ENCODE data around the gene LRRC23. TPM values are rescaled to one million over a fixed set of nuclear protein-coding genes. Genes with fewer than 3 reads are reported as not detected.

LRRC23 gene
- total RNA-seq, 1 donor from 2014 or later: 5.2 TPM

- H3K36me3 Mint-ChIP-seq: peaks cover 15% of the 10 kb centered on the region
- no peak overlapping the region for H3K9ac ChIP-seq
- H3K27me3 ChIP-seq: no peaks in the 10 kb centered on the region
- H3K4me1 Mint-ChIP-seq: peaks cover 46% of the 10 kb centered on the region
- H3K4me3 Mint-ChIP-seq: peak overlapping the region; percentile 73
- peaks cover 5% of the 10 kb centered on the region for H3K27me3 Mint-ChIP-seq (ENCODE audit: insufficient read depth, low read depth)
- H3K4me2 ChIP-seq: no peak overlapping the region
- no peak overlapping the region for H3K4me3 ChIP-seq
- no peaks in the 10 kb centered on the region for H3K36me3 ChIP-seq
- H4K20me1 ChIP-seq (ENCODE audit: low read depth): peaks cover 16% of the 10 kb centered on the region
- TF ChIP-seq EZH2phosphoT487 (IDR thresholded peaks at IDR 0.05) (no peak), CTCF (IDR thresholded peaks at IDR 0.05) (no peak), EZH2 (IDR thresholded peaks at IDR 0.05) (no peak)
- no peak for DNase-seq (ENCODE audit: low spot score)
- H3K27ac Mint-ChIP-seq: peak overlapping the region; percentile 52
- H2AFZ ChIP-seq (replicated peaks): no peak overlapping the region
- H3K4me1 ChIP-seq: peaks cover 14% of the 10 kb centered on the region
- H3K79me2 ChIP-seq (ENCODE audit: low read depth): peaks cover 31% of the 10 kb centered on the region
- no peaks in the 10 kb centered on the region for H3K9me3 Mint-ChIP-seq
- H3K27ac ChIP-seq: no peak overlapping the region
- H3F3A ChIP-seq (ENCODE audit: low read depth): peaks cover 43% of the 10 kb centered on the region
- no peaks in the 10 kb centered on the region for H3K9me3 ChIP-seq (ENCODE audit: low read depth)
Measured at GRCh38 chr12:6912164-6912935, 7.7 kb downstream of the LRRC23 start.

- Histone ChIP-seq H4K20me1 (ENCODE audit: low read depth) (peaks cover 18% of the 10 kb centered on the region), H3K9ac (no peak within 1 kb of the TSS), H3K9me3 (ENCODE audit: low read depth) (no peaks in the 10 kb centered on the region), H3K27ac (no peak within 1 kb of the TSS), H3F3A (ENCODE audit: low read depth) (peaks cover 39% of the 10 kb centered on the region), H3K36me3 (no peaks in the 10 kb centered on the region), H3K4me1 (peaks cover 14% of the 10 kb centered on the region), H3K79me2 (ENCODE audit: low read depth) (peaks cover 31% of the 10 kb centered on the region), H2AFZ (replicated peaks) (peak within 1 kb of the TSS; percentile 79), H3K27me3 (no peaks in the 10 kb centered on the region), H3K4me2 (peak within 1 kb of the TSS; percentile 83), H3K4me3 (peak within 1 kb of the TSS; percentile 79)
- H3K36me3 Mint-ChIP-seq: peaks cover 21% of the 10 kb centered on the region
- peaks cover 5% of the 10 kb centered on the region for H3K27me3 Mint-ChIP-seq (ENCODE audit: insufficient read depth, low read depth)
- peaks cover 46% of the 10 kb centered on the region for H3K4me1 Mint-ChIP-seq
- peak within 1 kb of the TSS; percentile 90 for H3K4me3 Mint-ChIP-seq
- peak within 1 kb of the TSS; percentile 85 for H3K27ac Mint-ChIP-seq
- DNase-seq (ENCODE audit: low spot score): peak; percentile 79
- H3K9me3 Mint-ChIP-seq: no peaks in the 10 kb centered on the region
- TF ChIP-seq EZH2phosphoT487 (IDR thresholded peaks at IDR 0.05) (no peak), EZH2 (IDR thresholded peaks at IDR 0.05) (no peak), CTCF (IDR thresholded peaks at IDR 0.05) (no peak)
Measured at GRCh38 chr12:6914246-6914946, 9.8 kb downstream of the LRRC23 start, which contains the start of gene ENO2. ENO2 (plus strand) TSS chr12:6914580; CDS start chr12:6915833, 1,253 bp downstream.

GRCh38 chr12:6914947-6915788 lies 10.5 kb downstream of the LRRC23 start:
- Histone ChIP-seq H3K27ac (no peak overlapping the region), H3K27me3 (no peaks in the 10 kb centered on the region), H3K4me1 (peaks cover 14% of the 10 kb centered on the region), H4K20me1 (ENCODE audit: low read depth) (peaks cover 18% of the 10 kb centered on the region), H3K36me3 (no peaks in the 10 kb centered on the region), H2AFZ (replicated peaks) (no peak overlapping the region), H3K9ac (no peak overlapping the region), H3K9me3 (ENCODE audit: low read depth) (no peaks in the 10 kb centered on the region), H3K4me3 (peak overlapping the region; percentile 79), H3F3A (ENCODE audit: low read depth) (peaks cover 31% of the 10 kb centered on the region), H3K4me2 (peak overlapping the region; percentile 83), H3K79me2 (ENCODE audit: low read depth) (peaks cover 31% of the 10 kb centered on the region)
- TF ChIP-seq EZH2 (IDR thresholded peaks at IDR 0.05): no peak
- no peak for TF ChIP-seq CTCF (IDR thresholded peaks at IDR 0.05)
- TF ChIP-seq EZH2phosphoT487 (IDR thresholded peaks at IDR 0.05): no peak
- H3K27me3 Mint-ChIP-seq (ENCODE audit: insufficient read depth, low read depth): peaks cover 5% of the 10 kb centered on the region
- H3K27ac Mint-ChIP-seq: peak overlapping the region; percentile 79
- H3K9me3 Mint-ChIP-seq: no peaks in the 10 kb centered on the region
- H3K4me3 Mint-ChIP-seq: peak overlapping the region; percentile 90
- peaks cover 50% of the 10 kb centered on the region for H3K4me1 Mint-ChIP-seq
- peak; percentile 81 for DNase-seq (ENCODE audit: low spot score)
- peaks cover 29% of the 10 kb centered on the region for H3K36me3 Mint-ChIP-seq

Measured in neural progenitor cell (in vitro differentiated cells).